GM12891 (cell line): ENCODE results near the gene GABBR2.

Experiments
- DNase-seq: peaks from one replicate; pipeline ENCODE4 v3.0.0; 2011; ENCODE audit warnings: low spot score; ENCODE audit not compliant: insufficient read length
- FAIRE-seq: peaks from 2 replicates; lab custom pipeline; 2011; peaks lifted over from hg19 to GRCh38; lab: Jason Lieb, UNC
- PAX5 ChIP-seq: IDR thresholded peaks from 2 replicates; pipeline ENCODE4 v1.6.1; 2011; ENCODE audit warnings: low read length, moderate library complexity, mild to moderate bottlenecking; ENCODE audit not compliant: insufficient read depth, severe bottlenecking
- POLR2A ChIP-seq: IDR thresholded peaks from 2 replicates; pipeline ENCODE4 v1.6.1; 2011; ENCODE audit warnings: low read depth, low read length, control low read depth
- POLR2AphosphoS5 ChIP-seq: IDR thresholded peaks from 2 replicates; pipeline ENCODE4 v1.6.1; 2011; ENCODE audit warnings: low read depth, low read length, control low read depth
- POU2F2 ChIP-seq: IDR thresholded peaks from 2 replicates; pipeline ENCODE4 v1.6.1; 2011; ENCODE audit warnings: low read depth, mild to moderate bottlenecking, control low read depth, low read length, moderate library complexity
- SPI1 ChIP-seq: IDR thresholded peaks from 2 replicates; pipeline ENCODE4 v1.6.1; 2011; ENCODE audit warnings: low read depth, low read length, control low read depth
- TAF1 ChIP-seq: IDR thresholded peaks from 2 replicates; pipeline ENCODE4 v1.6.1; 2011; ENCODE audit warnings: low read depth, low read length, control low read depth

The GABBR2 gene

GRCh38 chr9:98310752-98311392 lies 397.9 kb downstream of the GABBR2 start:
- FAIRE-seq (no peak), DNase-seq (no peak)
- TF ChIP-seq POLR2AphosphoS5 (no peak), TAF1 (no peak), SPI1 (no peak), PAX5 (no peak), POU2F2 (no peak), POLR2A (no peak)

GRCh38 chr9:98306384-98307145 lies 402.2 kb downstream of the GABBR2 start:
- FAIRE-seq (no peak), DNase-seq (no peak)
- no peak for TF ChIP-seq SPI1
- TF ChIP-seq TAF1: no peak
- TF ChIP-seq POLR2AphosphoS5: no peak
- no peak for TF ChIP-seq POU2F2
- TF ChIP-seq PAX5: no peak
- no peak for TF ChIP-seq POLR2A

DNA sequence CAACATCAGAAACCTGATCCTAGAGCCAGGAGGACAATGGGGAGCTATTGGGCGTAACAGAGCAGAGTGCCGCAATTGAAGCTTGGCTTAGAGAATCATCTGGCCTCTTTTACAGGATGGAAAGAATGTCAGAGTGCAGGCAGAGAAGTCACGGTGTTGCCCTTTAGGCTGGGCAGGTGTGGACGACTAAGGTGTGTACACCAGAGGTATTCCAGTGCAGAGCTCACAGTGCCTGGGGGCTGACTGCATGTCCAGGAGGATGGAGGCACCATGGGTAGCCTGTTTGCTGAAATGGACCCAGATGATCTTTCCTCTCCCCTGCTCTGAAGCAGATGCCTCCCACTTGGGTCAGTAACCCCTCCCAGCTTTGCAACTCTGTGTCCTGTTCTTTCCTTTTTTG lies 404.4 kb downstream of the GABBR2 start:
- no peak for FAIRE-seq
- no peak for DNase-seq
- TF ChIP-seq PAX5 (no peak), POLR2AphosphoS5 (no peak), POU2F2 (no peak), POLR2A (no peak), TAF1 (no peak), SPI1 (no peak)

DNA sequence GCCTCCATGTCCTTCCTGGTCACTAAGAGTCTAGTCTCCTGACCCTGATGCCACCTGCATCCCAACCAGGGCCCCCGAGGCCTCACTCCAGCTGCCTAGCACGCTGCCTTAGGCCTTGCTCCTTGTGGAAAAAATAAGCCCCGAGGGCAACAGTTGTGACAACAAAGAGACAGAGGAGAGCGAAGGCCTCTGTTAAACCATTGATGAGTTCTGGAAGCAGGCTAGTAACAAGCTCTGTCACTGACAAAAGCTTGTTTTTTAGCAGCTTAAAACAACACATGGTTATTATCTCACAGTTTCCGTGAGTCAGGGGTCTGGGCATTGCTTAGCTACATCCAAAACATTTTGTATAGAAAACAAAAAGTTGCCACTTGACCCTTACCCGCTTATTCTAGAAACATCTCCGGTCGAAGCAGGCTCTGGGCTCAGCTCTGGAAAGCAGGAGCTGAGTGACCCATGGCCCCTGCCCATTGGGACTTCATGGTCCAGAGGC lies 405.1 kb downstream of the GABBR2 start:
- DNase-seq: no peak
- FAIRE-seq: no peak
- TF ChIP-seq PAX5 (no peak), TAF1 (no peak), POU2F2 (no peak), POLR2AphosphoS5 (no peak), POLR2A (no peak), SPI1 (no peak)

- no peak for DNase-seq
- TF ChIP-seq POU2F2: no peak
- no peak for TF ChIP-seq PAX5
- no peak for TF ChIP-seq SPI1
- no peak for TF ChIP-seq TAF1
- TF ChIP-seq POLR2AphosphoS5: no peak
- no peak for TF ChIP-seq POLR2A
- no peak for FAIRE-seq
These were observed 405.6 kb downstream of the GABBR2 start for GRCh38 chr9:98302938-98303632.

- DNase-seq: no peak
- no peak for TF ChIP-seq SPI1
- no peak for TF ChIP-seq POLR2AphosphoS5
- no peak for TF ChIP-seq POLR2A
- no peak for TF ChIP-seq PAX5
- TF ChIP-seq POU2F2: no peak
- no peak for TF ChIP-seq TAF1
- FAIRE-seq: no peak
These were observed 406.6 kb downstream of the GABBR2 start for GRCh38 chr9:98302150-98302549.

DNA sequence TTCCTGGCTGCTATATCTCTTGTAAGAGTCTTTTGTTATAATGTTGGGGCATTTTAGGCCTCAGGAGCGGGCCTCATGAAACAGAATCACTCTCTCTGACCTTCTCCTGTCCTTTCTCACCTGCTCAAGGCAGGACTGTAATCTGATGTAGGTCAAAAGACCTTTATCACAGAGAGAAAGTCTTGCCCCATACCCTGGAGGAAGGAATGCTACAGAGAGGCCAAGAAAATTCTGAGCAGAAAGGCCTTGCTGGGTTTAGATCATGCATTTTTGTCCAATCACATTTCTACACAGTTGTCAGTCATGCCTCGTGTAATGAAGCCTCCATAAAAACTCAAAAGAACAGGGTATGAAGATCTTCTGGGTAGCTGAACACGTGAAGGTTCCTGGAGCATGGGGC lies 408.1 kb downstream of the GABBR2 start:
- FAIRE-seq (no peak), DNase-seq (no peak)
- TF ChIP-seq POLR2A: no peak
- no peak for TF ChIP-seq SPI1
- no peak for TF ChIP-seq TAF1
- no peak for TF ChIP-seq POU2F2
- no peak for TF ChIP-seq POLR2AphosphoS5
- TF ChIP-seq PAX5: no peak

- FAIRE-seq (no peak), DNase-seq (no peak)
- TF ChIP-seq SPI1 (no peak), POLR2AphosphoS5 (no peak), POU2F2 (no peak)
These were observed 410.3 kb downstream of the GABBR2 start for GRCh38 chr9:98298476-98298875.

GRCh38 chr9:98295824-98296223 lies 412.9 kb downstream of the GABBR2 start:
- TF ChIP-seq POLR2AphosphoS5: no peak
- no peak for TF ChIP-seq POLR2A
- TF ChIP-seq PAX5: no peak
- no peak for TF ChIP-seq SPI1
- no peak for TF ChIP-seq POU2F2
- no peak for TF ChIP-seq TAF1
- FAIRE-seq (no peak), DNase-seq (no peak)
